ENCODE data around the gene SPSB2.
"Not testable (repeated sequence)": the region's sequence is repeated elsewhere in the genome, so short reads cannot be mapped to it uniquely, and the experiment has no call there.

SPSB2 gene

GRCh38 chr12:6866163-6866919 lies 6.8 kb downstream of the SPSB2 start:
- TF ChIP-seq CTCF (conservative IDR thresholded peaks at IDR 0.05; ENCODE audit: low read length), result no peak
- H3K4me3 ChIP-seq (ENCODE audit: low read length), result peak overlapping the region; percentile 94
- no peak for DNase-seq (ENCODE audit: low read depth)

- H3K4me3 ChIP-seq (ENCODE audit: low read length); DNase-seq (ENCODE audit: low read depth): not testable (repeated sequence)
Measured at GRCh38 chr12:6865307-6865706, 7.8 kb downstream of the SPSB2 start.

- H3K4me3 ChIP-seq (ENCODE audit: low read length), result no peak overlapping the region
- no peak for TF ChIP-seq CTCF (conservative IDR thresholded peaks at IDR 0.05; ENCODE audit: low read length)
- DNase-seq (ENCODE audit: low read depth), result peak; percentile 45
Measured at GRCh38 chr12:6863586-6864321, 9.3 kb downstream of the SPSB2 start.

GRCh38 chr12:6863033-6863432 lies 10.1 kb downstream of the SPSB2 start:
- DNase-seq (ENCODE audit: low read depth), result no peak
- TF ChIP-seq CTCF (conservative IDR thresholded peaks at IDR 0.05; ENCODE audit: low read length), result no peak
- no peak overlapping the region for H3K4me3 ChIP-seq (ENCODE audit: low read length)

- no peak for TF ChIP-seq CTCF (conservative IDR thresholded peaks at IDR 0.05; ENCODE audit: low read length)
- DNase-seq (ENCODE audit: low read depth), result no peak
- no peak overlapping the region for H3K4me3 ChIP-seq (ENCODE audit: low read length)
Measured at GRCh38 chr12:6861391-6861790, 11.7 kb downstream of the SPSB2 start.

GRCh38 chr12:6860942-6861341 lies 12.2 kb downstream of the SPSB2 start:
- TF ChIP-seq CTCF (conservative IDR thresholded peaks at IDR 0.05; ENCODE audit: low read length), result no peak
- no peak for DNase-seq (ENCODE audit: low read depth)
- no peak overlapping the region for H3K4me3 ChIP-seq (ENCODE audit: low read length)

- no peak for DNase-seq (ENCODE audit: low read depth)
- no peak overlapping the region for H3K4me3 ChIP-seq (ENCODE audit: low read length)
- no peak for TF ChIP-seq CTCF (conservative IDR thresholded peaks at IDR 0.05; ENCODE audit: low read length)
Measured at GRCh38 chr12:6860116-6860515, 13.0 kb downstream of the SPSB2 start.
